Measurements from ENCODE around the gene NECTIN1.

- TF ChIP-seq CTCF (IDR thresholded peaks at IDR 0.05; ENCODE audit: insufficient read depth, low read length) (no peak), GABPA (IDR thresholded peaks at IDR 0.05; ENCODE audit: low read depth) (no peak)
Observed at GRCh38 chr11:119669487-119669886, 59.5 kb downstream of the NECTIN1 start.
